NK-92 (cell line): ENCODE data around the gene DAB1.
"Not testable (repeated sequence)": the region's sequence is repeated elsewhere in the genome, so short reads cannot be mapped to it uniquely, and the experiment has no call there.

ENCODE experiments used
- DNase-seq: peaks from one replicate; lab custom pipeline; 2025; ENCODE audit not compliant: unreplicated experiment; lab: John Stamatoyannopoulos, UW

Gene DAB1

DNA sequence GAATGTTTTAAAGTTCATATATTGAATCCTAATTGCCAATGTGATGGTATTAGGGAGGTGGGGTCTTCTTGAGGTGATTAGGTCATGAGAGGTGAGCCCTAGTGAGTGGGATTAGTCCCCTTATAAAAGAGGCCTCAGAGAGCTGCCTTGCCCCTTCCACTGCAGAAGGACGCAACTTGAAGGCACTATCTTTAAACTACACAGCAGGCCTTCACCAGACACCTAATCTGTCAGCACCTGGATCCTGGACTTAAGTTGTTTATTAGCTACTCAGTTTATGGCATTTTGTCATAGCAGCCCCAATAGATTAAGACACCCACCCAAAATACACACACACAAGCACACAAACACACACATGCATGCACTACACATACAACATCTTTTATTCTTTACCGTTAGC lies 61.4 kb downstream of the DAB1 start:
- no peak for DNase-seq

GRCh38 chr1:57361516-57361915 lies 62.3 kb downstream of the DAB1 start:
- DNase-seq: no peak

DNA sequence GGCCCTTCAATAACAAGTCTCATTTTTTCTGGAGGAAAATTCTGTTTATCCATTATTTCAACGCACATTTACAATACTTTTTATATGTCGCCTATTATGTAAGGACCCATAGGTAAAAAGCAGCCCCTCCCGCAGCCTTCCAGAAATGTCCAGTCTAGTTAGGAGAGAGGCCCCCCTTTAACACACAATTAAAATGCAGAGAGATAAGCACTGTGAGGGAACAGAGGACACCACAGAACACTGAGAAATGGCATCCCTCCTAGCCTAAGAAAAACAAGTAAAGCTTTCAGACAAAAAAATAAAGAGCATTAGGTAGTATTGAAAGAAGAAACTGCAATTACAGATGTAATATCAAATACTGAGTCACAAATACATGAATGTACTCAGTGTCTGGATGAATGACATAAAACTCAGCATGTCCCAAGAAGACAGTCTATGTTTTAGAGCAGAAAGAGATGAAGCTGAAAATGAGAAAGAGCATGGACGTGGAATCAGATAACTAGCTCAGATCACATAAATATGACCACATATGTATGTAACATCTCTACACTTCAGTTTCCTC lies 62.9 kb downstream of the DAB1 start:
- DNase-seq: no peak

GRCh38 chr1:57357462-57357861 lies 66.4 kb downstream of the DAB1 start:
- no peak for DNase-seq

- DNase-seq: no peak
Measured at GRCh38 chr1:57353654-57354053, 70.2 kb downstream of the DAB1 start.

DNA sequence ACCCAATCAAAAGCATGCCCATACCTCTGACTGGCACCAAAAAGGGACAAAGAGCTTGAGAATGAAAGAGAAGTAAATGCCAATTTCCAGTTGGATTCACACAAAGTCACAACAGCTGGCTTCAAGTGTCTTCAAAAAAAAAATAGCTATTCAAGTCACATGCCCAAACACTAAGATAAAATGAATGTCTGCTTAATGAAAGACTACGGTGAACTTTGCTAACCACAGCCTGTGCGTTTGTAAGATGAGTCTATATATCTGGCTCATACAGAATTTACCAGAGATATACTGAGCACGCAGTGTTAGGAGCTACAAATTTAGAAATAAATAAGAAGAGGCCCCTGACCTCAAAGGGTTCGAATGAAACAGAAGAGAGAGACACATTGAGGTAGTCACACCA lies 73.2 kb downstream of the DAB1 start:
- no peak for DNase-seq

DNA sequence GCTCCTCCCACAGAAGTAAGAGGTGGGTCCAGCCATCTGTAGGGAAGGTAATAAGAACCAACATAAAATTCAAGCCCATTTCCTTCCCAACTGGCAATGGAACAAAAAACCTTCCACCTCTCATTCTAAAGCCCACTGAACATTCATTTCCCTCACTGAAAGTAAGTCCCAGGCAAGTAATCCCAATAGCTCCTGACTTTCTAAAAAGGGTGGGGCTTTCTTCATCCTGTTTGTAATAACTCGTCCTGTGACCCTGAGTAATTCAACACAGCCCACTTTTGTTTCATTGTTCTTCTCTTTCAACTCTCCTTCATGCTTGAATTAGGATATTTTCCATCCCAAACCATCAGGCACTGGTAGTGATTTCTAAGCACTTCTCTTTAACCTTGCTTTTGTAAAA lies 74.9 kb downstream of the DAB1 start:
- DNase-seq: no peak

- DNase-seq: no peak
Measured at GRCh38 chr1:57345916-57346315, 77.9 kb downstream of the DAB1 start.

GRCh38 chr1:57344265-57344664 lies 79.6 kb downstream of the DAB1 start:
- DNase-seq: no peak

DNA sequence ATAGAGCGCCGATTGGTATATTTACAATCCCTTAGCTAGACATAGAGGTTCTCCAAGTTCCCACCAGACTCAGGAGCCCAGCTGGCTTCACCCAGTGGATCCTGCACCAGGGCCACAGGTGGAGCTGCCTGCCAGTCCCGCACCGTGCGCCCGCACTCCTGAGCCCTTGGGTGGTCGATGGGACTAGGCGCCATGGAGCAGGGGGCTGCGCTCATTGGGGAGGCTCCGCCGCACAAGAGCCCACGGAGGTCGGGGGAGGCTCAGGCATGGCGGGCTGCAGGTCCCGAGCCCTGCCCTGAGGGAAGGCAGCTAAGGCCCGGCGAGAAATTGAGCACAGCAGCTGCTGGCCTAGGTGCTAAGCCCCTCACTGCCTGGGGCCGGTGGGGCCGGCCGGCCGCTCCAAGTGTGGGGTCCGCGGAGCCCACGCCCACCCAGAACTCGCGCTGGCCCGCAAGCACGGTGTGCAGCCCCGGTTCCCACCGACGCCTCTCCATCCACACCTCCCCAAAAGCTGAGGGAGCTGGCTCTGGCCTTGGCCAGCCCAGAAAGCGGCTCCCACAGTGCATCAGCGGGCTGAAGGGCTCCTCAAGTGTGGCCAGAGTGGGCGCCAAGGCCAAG lies 80.5 kb downstream of the DAB1 start:
- not testable (repeated sequence) for DNase-seq

GRCh38 chr1:57341721-57342120 lies 82.1 kb downstream of the DAB1 start:
- no peak for DNase-seq

- DNase-seq: no peak
Measured at GRCh38 chr1:57340334-57341070, 83.4 kb downstream of the DAB1 start.

- no peak for DNase-seq
Measured at GRCh38 chr1:57337623-57338022, 86.2 kb downstream of the DAB1 start.

- no peak for DNase-seq
Measured at GRCh38 chr1:57336793-57337192, 87.1 kb downstream of the DAB1 start.

- no peak for DNase-seq
Measured at GRCh38 chr1:57331620-57332019, 92.2 kb downstream of the DAB1 start.

DNA sequence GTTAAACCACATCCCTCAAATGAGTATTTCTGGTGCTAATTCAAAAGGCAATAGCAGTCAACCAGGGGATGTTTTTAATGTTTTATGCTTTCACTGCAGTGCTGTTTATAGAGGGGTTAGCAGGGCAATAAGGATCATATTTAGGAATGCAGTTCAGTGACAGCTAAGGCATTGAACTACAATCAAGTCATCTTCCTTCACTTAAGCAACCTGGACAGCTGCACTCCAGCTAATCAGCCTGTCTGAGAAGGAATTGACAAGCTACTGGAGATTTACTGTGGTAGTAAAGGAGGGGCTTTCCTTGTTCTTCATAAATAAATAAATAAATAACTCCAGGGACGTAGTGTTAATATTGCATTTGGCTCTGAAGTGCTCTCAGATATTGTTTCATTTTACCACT lies 93.9 kb downstream of the DAB1 start:
- DNase-seq: no peak

- DNase-seq: no peak
Measured at GRCh38 chr1:57329001-57329527, 94.8 kb downstream of the DAB1 start.

- DNase-seq: no peak
Measured at GRCh38 chr1:57327946-57328345, 95.9 kb downstream of the DAB1 start.

DNA sequence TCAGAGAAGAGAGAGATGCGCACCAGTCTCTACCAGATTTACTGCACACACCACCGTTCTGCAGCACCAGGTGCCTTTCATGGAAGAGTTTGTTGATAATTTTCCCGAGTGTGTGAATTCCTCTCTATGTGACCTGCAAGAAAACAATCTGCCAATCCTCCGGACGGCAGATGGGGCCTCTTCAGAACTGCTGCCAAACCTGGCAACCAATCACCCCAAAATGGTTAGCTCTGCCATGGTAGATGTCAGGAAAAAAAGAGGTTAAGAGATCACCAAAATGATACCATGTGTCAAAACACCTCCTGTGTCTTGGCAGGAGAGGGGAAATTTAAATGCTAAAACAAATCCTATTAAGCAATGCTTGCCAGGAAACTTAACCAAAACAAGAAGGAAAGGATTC lies 96.5 kb downstream of the DAB1 start:
- DNase-seq: no peak

DNA sequence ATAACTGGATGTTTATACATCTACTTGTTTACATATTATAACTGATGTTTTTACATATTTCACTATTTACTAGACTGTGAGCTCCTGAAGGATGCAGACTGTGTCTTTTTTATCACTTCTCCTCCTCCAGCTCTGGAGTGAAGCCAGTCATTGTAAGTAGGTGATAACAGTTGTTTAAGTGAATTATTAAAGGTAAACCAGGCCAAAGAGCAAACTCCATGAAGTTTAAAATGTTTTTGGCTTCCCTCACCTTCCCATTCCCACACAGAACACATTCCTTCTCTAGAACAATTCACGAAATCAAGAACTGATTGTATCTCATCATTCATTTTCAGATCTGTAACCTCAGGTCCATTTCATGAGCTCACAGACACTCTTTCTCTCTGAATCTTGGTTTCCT lies 98.3 kb downstream of the DAB1 start:
- DNase-seq: no peak

DNA sequence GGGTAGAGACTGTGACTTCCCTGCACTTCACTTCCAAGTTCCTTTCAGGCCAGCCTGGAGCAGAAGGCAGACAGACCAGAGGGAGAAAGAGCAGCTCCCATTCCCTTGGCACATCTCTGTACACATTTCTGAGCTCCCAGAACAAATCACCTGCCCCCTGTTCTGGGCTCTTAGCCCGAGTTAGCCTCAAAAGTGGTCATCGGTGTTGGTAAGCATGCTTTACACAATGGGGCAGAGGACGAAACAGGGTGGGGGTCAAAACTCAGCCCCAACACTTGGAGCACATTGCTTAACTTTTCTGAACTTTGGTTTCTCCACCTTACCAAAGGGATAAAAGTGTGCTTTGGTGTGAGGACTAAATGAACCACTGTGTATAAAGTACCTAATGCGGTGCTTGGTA lies 98.7 kb downstream of the DAB1 start:
- DNase-seq: no peak

DNA sequence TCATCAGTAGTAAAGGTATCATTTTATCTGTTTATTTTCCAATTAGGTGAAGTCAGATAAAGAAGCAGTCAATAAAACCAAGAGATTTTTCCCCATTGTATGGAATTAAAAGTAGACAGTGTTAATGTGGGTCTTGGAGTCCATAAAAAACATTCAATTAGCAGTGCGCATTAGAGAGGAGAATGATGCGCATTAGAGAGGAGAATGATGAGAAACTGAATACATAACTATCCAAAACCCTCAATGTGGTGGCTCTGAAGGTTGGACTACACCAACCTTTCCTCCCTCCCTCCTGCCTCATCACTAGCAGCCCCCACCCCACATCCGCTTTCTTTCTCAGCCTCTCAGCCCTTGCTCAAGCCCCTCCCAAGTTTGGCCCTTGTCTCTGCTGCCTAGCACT lies 99.5 kb downstream of the DAB1 start:
- no peak for DNase-seq
